Epithelial cell of proximal tubule (primary cell): ENCODE measurements around the gene PNPO. TPM values are rescaled to one million over a fixed set of nuclear protein-coding genes. Genes with fewer than 3 reads are reported as not detected.
"Not testable (repeated sequence)": the region's sequence is repeated elsewhere in the genome, so short reads cannot be mapped to it uniquely, and the experiment has no call there.

Experiments
- DNase-seq: peaks from one replicate; pipeline ENCODE4 v3.0.0-alpha.2; 2011; ENCODE audit warnings: low read depth
- H3K4me3 ChIP-seq: 2 replicates; pipeline ENCODE4 v1.5.1; 2011; ENCODE audit warnings: low read depth, mild to moderate bottlenecking, low read length
- total RNA-seq: library from RNA; depleted of rRNA; stranded (reverse); fragments of >200 nt; gene quantifications from 2 replicates; pipeline ENCODE4 v1.2.3, GENCODE V29; 2015
- TF ChIP-seq, protein P1 (sequence below): conservative IDR thresholded peaks from 2 replicates; pipeline ENCODE4 v1.5.1; 2012; ENCODE audit warnings: low read depth, mild to moderate bottlenecking, low read length

PNPO gene
- total RNA-seq, 1 donor from 2014 or later: 39.5 TPM

DNA sequence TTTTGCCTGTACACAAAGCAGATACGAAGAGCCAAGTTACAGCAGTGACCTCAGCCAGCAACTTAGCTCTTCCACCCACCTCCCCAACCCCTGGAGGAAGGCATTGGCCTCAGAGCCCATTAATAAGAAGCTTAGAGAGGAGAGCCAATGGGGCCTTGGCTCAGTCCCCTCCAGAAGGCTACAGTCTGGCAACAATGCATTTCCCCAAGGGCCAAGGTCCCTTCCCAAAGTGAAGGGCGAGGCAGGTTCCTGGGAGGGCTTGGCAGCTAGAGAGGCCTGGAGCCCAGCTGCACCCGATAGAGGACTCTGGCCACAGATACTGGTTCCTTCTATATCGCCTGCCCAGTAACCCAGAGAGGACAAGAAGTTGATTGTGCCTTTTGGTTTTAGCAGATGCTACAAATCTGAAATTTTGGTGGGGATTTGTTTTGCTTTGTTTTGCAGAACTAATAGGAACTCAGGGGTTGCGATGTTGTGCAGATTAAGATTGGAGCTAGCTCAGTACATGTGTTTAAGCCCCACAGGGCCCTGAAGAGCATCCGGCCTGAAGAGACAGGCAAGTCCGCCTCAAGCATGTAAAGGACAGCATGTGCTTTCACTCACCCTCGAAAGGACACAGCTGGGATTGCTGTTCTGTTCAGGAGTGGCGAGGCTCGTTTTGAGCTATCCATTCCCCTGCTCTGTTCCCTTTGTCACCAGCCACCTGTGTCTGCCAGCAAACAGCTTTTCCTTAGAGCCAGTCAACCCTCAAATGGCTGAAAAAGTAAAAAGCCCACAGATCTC, 12.0 kb upstream of the PNPO start:
- no peak for DNase-seq
- no peak overlapping the region for H3K4me3 ChIP-seq
- TF ChIP-seq, protein P1, sequence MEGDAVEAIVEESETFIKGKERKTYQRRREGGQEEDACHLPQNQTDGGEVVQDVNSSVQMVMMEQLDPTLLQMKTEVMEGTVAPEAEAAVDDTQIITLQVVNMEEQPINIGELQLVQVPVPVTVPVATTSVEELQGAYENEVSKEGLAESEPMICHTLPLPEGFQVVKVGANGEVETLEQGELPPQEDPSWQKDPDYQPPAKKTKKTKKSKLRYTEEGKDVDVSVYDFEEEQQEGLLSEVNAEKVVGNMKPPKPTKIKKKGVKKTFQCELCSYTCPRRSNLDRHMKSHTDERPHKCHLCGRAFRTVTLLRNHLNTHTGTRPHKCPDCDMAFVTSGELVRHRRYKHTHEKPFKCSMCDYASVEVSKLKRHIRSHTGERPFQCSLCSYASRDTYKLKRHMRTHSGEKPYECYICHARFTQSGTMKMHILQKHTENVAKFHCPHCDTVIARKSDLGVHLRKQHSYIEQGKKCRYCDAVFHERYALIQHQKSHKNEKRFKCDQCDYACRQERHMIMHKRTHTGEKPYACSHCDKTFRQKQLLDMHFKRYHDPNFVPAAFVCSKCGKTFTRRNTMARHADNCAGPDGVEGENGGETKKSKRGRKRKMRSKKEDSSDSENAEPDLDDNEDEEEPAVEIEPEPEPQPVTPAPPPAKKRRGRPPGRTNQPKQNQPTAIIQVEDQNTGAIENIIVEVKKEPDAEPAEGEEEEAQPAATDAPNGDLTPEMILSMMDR: no peak

DNA sequence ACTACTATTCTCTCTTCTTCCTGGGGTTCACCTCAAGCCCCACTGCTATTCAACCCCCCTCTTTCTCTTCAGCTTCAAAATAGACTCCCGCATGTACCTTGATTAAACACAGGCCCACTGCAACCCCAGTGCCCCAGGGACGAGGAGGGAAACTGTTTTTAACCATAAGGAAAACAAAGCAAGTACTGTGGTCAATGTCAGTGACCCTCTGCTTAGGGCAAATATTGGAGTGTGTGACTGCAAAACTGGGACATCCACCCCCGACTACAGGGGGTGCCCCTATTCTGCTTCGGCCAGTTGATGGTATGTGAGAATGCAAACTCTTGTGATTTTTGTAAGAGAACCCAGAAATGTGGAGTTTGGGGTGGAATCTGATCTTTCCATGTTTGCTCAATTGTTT, 9.5 kb upstream of the PNPO start:
- TF ChIP-seq, protein P1: no peak
- no peak for DNase-seq
- H3K4me3 ChIP-seq: no peak overlapping the region

DNA sequence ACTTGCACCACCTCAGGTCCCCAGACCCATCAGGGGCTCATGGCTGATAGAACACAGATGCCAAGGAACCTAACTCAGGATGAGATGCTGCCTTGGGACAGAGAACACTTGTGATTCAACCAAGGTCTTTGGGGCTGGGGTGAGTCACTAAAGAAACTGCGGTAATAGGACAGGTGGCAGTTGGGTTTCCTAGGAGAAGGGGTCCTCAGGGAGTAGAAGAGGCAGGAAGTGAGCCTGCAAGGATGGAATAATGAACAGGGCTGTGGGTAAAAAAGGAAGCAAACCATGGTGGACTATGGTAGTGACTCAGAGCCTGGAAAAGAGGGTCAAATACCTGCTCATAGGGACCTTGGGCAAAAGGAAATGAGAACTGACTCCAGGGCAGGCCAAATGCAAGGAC, 6.5 kb upstream of the PNPO start:
- no peak for DNase-seq
- TF ChIP-seq, protein P1: no peak
- H3K4me3 ChIP-seq: no peak overlapping the region

DNA sequence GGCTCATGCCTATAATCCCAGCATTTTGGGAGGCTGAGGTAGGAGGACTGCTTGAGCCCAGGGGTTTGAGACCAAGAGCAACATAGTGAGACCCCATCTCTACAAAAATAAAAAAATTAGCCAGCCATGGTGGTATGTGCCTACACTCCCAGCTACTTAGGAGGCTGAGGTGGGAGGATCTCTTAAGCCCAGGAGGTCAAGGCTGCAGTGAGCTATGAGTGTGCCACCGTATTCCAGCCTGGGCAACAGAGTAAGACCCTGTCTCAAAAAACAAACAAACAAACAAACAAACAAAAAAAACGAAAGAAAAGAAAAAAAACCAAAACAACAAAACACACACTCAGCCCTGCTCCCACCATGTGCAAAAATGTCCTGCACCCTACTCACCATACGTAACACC, 5.9 kb upstream of the PNPO start:
- not testable (repeated sequence) for DNase-seq, H3K4me3 ChIP-seq

DNA sequence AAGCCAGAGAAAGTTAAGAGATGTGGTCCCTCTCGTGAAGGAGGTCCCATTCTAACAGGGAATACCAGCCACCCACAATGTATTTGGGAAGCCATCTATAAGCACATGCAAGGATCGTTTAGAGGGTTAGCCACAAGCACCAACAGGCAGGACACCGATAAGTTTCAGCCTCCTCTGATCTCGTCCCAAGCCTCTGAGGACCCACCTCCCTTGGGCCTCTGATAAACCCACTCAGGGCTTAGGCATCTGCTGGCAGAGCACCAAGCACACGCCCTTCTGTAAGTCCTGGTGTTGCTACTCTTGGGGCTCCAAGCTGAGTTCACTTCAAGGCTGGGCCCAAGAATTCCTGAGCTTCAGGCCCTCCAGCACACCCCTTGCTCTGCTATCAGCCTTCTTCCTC, 5.4 kb upstream of the PNPO start:
- DNase-seq: no peak
- TF ChIP-seq, protein P1: no peak
- no peak overlapping the region for H3K4me3 ChIP-seq

DNA sequence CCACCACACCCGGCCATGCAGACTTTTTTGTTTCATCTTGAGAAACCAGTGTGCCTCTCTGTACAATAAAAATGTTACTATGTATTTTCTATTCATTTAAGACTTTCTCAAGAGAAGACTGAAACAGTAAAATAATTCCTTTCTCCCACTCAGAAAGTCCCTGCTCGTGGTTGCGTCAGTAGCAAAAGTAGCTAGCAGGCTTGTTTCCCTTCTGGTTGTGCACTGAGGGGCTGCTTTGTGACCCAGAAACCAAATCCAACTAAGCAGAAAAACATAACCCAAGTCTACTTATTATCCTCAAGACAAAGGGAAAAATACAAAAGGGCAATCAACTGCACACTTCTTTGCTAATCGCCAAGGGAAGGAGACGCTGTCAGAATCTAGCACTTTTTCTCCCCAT, 3.4 kb upstream of the PNPO start:
- no peak for DNase-seq
- H3K4me3 ChIP-seq: no peak overlapping the region
- TF ChIP-seq, protein P1: no peak

DNA sequence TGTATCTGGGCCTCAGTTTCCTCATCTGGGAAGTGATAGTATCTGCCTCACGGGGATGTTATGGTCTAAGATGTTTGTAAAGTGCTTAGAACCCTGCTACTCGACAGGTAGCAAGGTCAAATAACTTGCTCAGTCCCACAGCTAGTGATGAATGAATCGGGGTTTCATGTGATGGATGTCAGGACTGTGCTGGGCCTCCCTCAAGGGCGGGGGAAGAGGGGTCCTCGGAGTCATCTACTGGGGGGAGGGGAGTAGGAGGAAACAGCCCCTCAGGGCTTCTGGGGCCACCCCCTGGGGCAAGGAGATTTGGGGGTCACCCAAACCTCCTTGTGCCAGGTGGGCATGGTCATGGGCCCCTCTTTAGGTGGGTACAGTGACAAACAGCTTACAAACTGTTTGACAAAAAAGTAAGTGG, 732 bp downstream of the PNPO start:
- peak overlapping the region; percentile 90 for H3K4me3 ChIP-seq
- DNase-seq: no peak
- TF ChIP-seq, protein P1: no peak
